HL-60 (cell line): ENCODE measurements around the gene ATAD3C.

ENCODE experiments used
- DNase-seq, 2 experiments: peaks; one replicate each; pipeline ENCODE4 v3.0.0-alpha.2; 2010 to 2020; ENCODE audit warnings: low read depth in 1 of 2, low spot score in 1 of 2
- H3K27ac ChIP-seq: fragments of 250-450 bp; sonication (Bioruptor Pico); replicated peaks from 2 replicates; pipeline ENCODE4 v1.5.1; 2020; ENCODE audit warnings: mild to moderate bottlenecking, moderate library complexity
- H3K27me3 ChIP-seq: fragments of 250-450 bp; sonication (Bioruptor Pico); 2 replicates; pipeline ENCODE4 v1.5.1; 2021; ENCODE audit warnings: mild to moderate bottlenecking, moderate library complexity; ENCODE audit not compliant: insufficient read depth, poor library complexity, severe bottlenecking
- H3K4me3 ChIP-seq: replicated peaks from 2 replicates; pipeline ENCODE4 v1.5.1; 2011; ENCODE audit warnings: mild to moderate bottlenecking, control low read depth, low read length; ENCODE audit not compliant: insufficient read depth
- CTCF ChIP-seq: IDR thresholded peaks from one replicate; pipeline ENCODE4 v1.5.1; 2011; ENCODE audit warnings: low read length, control low read depth, inconsistent platforms; ENCODE audit not compliant: insufficient read depth
- GABPA ChIP-seq: IDR thresholded peaks from 2 replicates; pipeline ENCODE4 v1.6.1; 2012; ENCODE audit warnings: low read depth
- POLR2AphosphoS5 ChIP-seq: IDR thresholded peaks from 2 replicates; pipeline ENCODE4 v1.6.1; 2012; ENCODE audit warnings: low read depth
- SPI1 ChIP-seq: IDR thresholded peaks from 2 replicates; pipeline ENCODE4 v1.6.1; 2012; ENCODE audit warnings: low read depth, mild to moderate bottlenecking, borderline replicate concordance
- TF ChIP-seq, protein P1 (sequence below): IDR thresholded peaks from 2 replicates; pipeline ENCODE4 v1.6.1; 2012; ENCODE audit warnings: low read depth; ENCODE audit not compliant: insufficient replicate concordance

The ATAD3C gene

DNA sequence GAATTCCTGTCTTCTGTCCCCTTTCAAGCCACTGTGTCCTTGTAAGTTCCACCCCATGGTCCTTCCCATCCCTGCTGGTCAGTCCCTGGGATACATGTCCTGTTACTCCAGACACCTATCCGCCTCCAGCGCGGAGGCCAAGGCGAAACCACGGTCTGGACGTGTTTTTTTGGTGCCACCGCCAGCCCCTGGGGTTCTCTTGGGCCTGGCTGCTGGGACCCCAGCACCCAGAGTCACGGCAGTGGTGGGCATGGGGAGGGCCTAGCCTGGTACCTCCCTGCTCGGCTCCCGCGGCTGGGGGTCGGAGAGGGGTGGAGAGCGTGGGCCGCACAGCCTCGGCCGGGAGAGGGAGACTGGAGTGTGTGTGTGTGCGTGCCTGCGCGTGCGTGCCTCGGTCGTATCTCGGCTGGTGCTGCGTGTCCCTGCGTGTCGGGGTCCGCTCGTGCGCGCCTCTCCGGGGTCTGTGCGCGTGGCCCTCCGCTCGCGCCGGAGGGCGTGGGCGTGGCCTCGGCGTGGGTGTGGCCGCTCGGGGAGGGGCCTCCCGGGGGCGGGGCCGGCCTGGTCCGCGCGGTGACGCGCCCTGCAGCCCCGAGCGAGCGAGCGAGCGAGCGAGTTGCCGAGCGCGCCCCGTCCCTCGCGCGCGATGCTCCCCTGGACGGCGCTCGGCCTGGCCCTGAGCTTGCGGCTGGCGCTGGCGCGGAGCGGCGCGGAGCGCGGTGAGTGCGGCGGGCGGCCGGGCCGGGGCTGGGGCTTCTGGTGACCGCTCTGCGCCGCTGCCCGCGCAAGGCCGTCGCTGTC lies 14.2 kb upstream of the ATAD3C start, which contains the start of gene VWA1:
VWA1 (plus strand) TSS at position 585 of the 798 bp plus-strand sequence; CDS start at position 644, 59 bp downstream.
- no peak within 1 kb of the TSS for H3K27ac ChIP-seq
- H3K27me3 ChIP-seq, result peaks cover 11% of the 10 kb centered on the region
- TF ChIP-seq POLR2AphosphoS5 (no peak), GABPA (no peak), SPI1 (no peak)
- no peak within 1 kb of the TSS for H3K4me3 ChIP-seq
- DNase-seq, result peak; percentile 14 to 49

DNA sequence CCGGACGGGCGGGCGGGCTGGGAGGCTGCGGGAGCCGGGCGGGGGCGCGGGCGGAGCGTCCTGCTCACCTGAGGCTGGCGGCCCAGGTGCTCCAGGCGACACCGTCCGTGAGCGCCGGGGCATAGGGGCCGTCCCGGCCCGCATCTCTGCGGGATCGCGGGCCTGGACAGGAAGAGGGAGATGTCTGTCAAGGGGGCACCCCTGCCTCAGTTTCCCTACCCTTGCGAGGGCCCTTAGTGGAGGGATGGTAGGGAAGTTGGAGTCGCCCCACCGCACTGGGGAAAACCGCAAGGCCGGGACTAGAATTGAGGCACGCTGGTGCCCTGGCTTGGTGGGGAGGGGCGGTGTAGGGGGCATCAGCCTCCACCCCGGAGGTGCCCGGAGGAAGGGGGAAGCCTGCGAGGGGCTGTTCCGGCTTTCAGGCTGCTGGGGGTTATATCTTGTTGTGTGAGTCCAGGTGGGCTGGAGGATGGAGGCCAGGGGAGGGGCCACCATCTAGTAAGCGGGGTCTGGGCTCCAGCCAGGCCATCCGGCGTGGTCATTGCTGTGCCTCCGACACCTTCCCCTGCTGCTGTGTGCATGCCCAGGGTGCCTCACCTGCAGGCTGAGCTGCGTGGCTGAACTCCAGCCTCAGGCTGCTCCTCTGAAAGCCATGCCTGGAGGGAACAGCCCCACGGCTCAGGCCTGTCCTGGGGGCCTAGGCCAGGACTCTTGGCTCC lies 13.4 kb upstream of the ATAD3C start:
- H3K27me3 ChIP-seq, result peaks cover 11% of the 10 kb centered on the region
- no peak for DNase-seq
- H3K27ac ChIP-seq, result no peak overlapping the region
- H3K4me3 ChIP-seq, result no peak overlapping the region
- TF ChIP-seq GABPA, result no peak
- TF ChIP-seq, protein P1, sequence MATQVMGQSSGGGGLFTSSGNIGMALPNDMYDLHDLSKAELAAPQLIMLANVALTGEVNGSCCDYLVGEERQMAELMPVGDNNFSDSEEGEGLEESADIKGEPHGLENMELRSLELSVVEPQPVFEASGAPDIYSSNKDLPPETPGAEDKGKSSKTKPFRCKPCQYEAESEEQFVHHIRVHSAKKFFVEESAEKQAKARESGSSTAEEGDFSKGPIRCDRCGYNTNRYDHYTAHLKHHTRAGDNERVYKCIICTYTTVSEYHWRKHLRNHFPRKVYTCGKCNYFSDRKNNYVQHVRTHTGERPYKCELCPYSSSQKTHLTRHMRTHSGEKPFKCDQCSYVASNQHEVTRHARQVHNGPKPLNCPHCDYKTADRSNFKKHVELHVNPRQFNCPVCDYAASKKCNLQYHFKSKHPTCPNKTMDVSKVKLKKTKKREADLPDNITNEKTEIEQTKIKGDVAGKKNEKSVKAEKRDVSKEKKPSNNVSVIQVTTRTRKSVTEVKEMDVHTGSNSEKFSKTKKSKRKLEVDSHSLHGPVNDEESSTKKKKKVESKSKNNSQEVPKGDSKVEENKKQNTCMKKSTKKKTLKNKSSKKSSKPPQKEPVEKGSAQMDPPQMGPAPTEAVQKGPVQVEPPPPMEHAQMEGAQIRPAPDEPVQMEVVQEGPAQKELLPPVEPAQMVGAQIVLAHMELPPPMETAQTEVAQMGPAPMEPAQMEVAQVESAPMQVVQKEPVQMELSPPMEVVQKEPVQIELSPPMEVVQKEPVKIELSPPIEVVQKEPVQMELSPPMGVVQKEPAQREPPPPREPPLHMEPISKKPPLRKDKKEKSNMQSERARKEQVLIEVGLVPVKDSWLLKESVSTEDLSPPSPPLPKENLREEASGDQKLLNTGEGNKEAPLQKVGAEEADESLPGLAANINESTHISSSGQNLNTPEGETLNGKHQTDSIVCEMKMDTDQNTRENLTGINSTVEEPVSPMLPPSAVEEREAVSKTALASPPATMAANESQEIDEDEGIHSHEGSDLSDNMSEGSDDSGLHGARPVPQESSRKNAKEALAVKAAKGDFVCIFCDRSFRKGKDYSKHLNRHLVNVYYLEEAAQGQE, result no peak
- TF ChIP-seq SPI1, result no peak
- no peak for TF ChIP-seq CTCF
- TF ChIP-seq POLR2AphosphoS5, result no peak

DNA sequence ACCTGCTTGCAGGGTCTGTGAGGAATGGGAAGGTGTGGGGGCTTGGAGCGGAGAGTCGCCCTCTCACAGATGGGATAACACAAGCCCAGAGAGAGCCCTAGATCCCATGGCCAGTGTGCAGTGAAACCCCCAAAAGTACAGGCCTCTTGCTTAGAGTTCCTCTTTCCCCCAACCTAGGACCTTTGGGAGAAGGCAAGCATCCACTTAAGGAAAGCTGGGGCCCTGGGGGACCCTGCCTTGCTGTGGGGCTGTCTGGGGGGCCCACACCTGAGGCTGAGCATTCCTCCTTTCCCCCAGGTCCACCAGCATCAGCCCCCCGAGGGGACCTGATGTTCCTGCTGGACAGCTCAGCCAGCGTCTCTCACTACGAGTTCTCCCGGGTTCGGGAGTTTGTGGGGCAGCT lies 12.9 kb upstream of the ATAD3C start:
- H3K4me3 ChIP-seq, result no peak overlapping the region
- H3K27me3 ChIP-seq, result peaks cover 11% of the 10 kb centered on the region
- H3K27ac ChIP-seq, result no peak overlapping the region
- DNase-seq, result no peak
- peak; percentile 26; the same call in 1 of the 2 replicates for TF ChIP-seq SPI1
- TF ChIP-seq CTCF, result no peak
- TF ChIP-seq POLR2AphosphoS5, result no peak
- TF ChIP-seq GABPA, result no peak
- TF ChIP-seq, protein P1, result no peak
